A673 (cell line): ENCODE results near the gene ELMOD3. TPM values are rescaled to one million over a fixed set of nuclear protein-coding genes. Genes with fewer than 3 reads are reported as not detected.
A peak's percentile ranks its signal among the peaks of the same experiment; 100 is the strongest.

ENCODE experiments used
- BruUV-seq: library from RNA; stranded (reverse); fragments of 400-500 nt; replicated peaks from 2 replicates; lab custom pipeline; 2021; lab: Mats Ljungman, UMichigan
- CTCF ChIA-PET: fragments of 300-600 bp; sonication (Branson Sonifier 250); formaldehyde crosslinking; loops from one replicate; lab custom pipeline; 2022; ENCODE audit warnings: antibody characterized with exemption; lab: Charles Lee
- POLR2A ChIA-PET: fragments of 300-600 bp; sonication (Branson Sonifier 250); formaldehyde crosslinking; loops from one replicate; lab custom pipeline; 2022; ENCODE audit warnings: antibody characterized with exemption; ENCODE audit not compliant: low non-redundant PET; lab: Charles Lee
- DNase-seq: peaks from one replicate; pipeline ENCODE4 v3.0.0-alpha.2; 2015; ENCODE audit warnings: low spot score
- H3K27ac ChIP-seq: fragments of 200-600 bp; sonication (generic); 2 replicates; pipeline ENCODE4 v1.5.1; 2016; ENCODE audit warnings: mixed run types, low read depth, mild to moderate bottlenecking, mixed read lengths, antibody characterized with exemption, low read length; ENCODE audit not compliant: poor library complexity, severe bottlenecking
- H3K27me3 ChIP-seq: fragments of 200-600 bp; sonication (generic); replicated peaks from 2 replicates; pipeline ENCODE4 v1.6.1; 2017; ENCODE audit warnings: mixed run types, low read depth, mild to moderate bottlenecking, mixed read lengths, antibody characterized with exemption, low read length; ENCODE audit not compliant: insufficient read depth, poor library complexity
- H3K36me3 ChIP-seq: fragments of 200-600 bp; sonication (generic); 2 replicates; pipeline ENCODE4 v1.6.1; 2016; ENCODE audit warnings: mixed run types, mild to moderate bottlenecking, mixed read lengths, antibody characterized with exemption, low read length; ENCODE audit not compliant: insufficient read depth, poor library complexity, severe bottlenecking
- H3K4me1 ChIP-seq: fragments of 200-600 bp; sonication (generic); 2 replicates; pipeline ENCODE4 v1.6.1; 2017; ENCODE audit warnings: mixed run types, mild to moderate bottlenecking, mixed read lengths, antibody characterized with exemption, low read length; ENCODE audit not compliant: insufficient read depth, poor library complexity, severe bottlenecking
- H3K4me3 ChIP-seq: fragments of 200-600 bp; sonication (generic); 2 replicates; pipeline ENCODE4 v1.5.1; 2016; ENCODE audit warnings: low read depth, mixed run types, mild to moderate bottlenecking, mixed read lengths, low read length; ENCODE audit not compliant: poor library complexity, severe bottlenecking
- H3K9me3 ChIP-seq: fragments of 200-600 bp; sonication (generic); 2 replicates; pipeline ENCODE4 v1.6.1; 2016; ENCODE audit warnings: mixed run types, low read depth, mild to moderate bottlenecking, mixed read lengths, antibody characterized with exemption, low read length; ENCODE audit not compliant: poor library complexity, severe bottlenecking
- CTCF ChIP-seq: fragments of 300-800, 200-600 bp; sonication (generic); conservative IDR thresholded peaks from 2 replicates; pipeline ENCODE4 v1.5.1; 2017; ENCODE audit warnings: low read depth, mild to moderate bottlenecking, antibody characterized with exemption, low read length, moderate library complexity, mixed read lengths
- EZH2 ChIP-seq: fragments of 200-600 bp; sonication (generic); IDR thresholded peaks from 2 replicates; pipeline ENCODE4 v1.6.1; 2017; ENCODE audit warnings: borderline replicate concordance, low read depth, mild to moderate bottlenecking, mixed read lengths, antibody characterized with exemption, low read length; ENCODE audit not compliant: poor library complexity, severe bottlenecking
- intact Hi-C: fragments of 100-400 bp; cut with micrococcal nuclease; formaldehyde crosslinking; loops from one replicate; pipeline ENCODE4 v1.10.0; 2022; ENCODE audit not compliant: unreplicated experiment
- total RNA-seq: library from RNA; stranded (reverse); gene quantifications from 2 replicates; pipeline ENCODE4 v1.2.3, GENCODE V29; 2021

Gene ELMOD3
- total RNA-seq, 1 experiment from 2014 or later, result 13.0 TPM

DNA sequence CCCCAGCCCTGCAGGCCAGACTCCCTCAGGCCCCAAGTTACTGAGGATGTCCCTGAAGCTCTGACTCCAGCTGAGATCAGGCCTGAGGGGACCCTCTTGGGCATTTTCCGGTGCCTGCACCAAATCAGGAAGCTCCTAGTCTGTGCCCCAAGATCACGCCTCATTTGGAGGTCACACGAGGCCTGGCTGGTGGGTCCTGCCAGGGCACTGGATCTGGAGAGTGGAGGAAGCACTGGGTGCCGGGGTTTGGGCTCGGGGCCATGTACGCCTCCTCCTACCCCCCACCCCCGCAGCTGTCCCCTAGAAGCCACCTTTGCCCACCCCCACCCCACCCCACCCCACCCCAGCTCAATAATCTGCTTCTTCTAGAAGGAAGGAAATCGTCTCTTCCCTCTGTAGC lies 80.1 kb downstream of the ELMOD3 start:
- intact Hi-C loops, result no loop called here
- H3K4me3 ChIP-seq, result no peak overlapping the region
- BruUV-seq, result no TSS peak
- no peaks in the 10 kb centered on the region for H3K36me3 ChIP-seq
- ChIA-PET POLR2A (no interaction called here), CTCF (no interaction called here)
- H3K27me3 ChIP-seq, result no peaks in the 10 kb centered on the region
- H3K9me3 ChIP-seq, result no peaks in the 10 kb centered on the region
- TF ChIP-seq CTCF, result no peak
- TF ChIP-seq EZH2, result no peak
- no peak overlapping the region for H3K27ac ChIP-seq
- no peak for DNase-seq
- H3K4me1 ChIP-seq, result peaks cover 24% of the 10 kb centered on the region

- Histone ChIP-seq H3K27ac (no peak overlapping the region), H3K4me1 (peaks cover 24% of the 10 kb centered on the region), H3K4me3 (no peak overlapping the region), H3K36me3 (no peaks in the 10 kb centered on the region), H3K27me3 (no peaks in the 10 kb centered on the region), H3K9me3 (no peaks in the 10 kb centered on the region)
- intact Hi-C loops, result no loop called here
- no TSS peak for BruUV-seq
- DNase-seq, result no peak
- no peak for TF ChIP-seq CTCF
- ChIA-PET CTCF (no interaction called here), POLR2A (no interaction called here)
Observed at GRCh38 chr2:85435220-85435958, 80.8 kb downstream of the ELMOD3 start.

DNA sequence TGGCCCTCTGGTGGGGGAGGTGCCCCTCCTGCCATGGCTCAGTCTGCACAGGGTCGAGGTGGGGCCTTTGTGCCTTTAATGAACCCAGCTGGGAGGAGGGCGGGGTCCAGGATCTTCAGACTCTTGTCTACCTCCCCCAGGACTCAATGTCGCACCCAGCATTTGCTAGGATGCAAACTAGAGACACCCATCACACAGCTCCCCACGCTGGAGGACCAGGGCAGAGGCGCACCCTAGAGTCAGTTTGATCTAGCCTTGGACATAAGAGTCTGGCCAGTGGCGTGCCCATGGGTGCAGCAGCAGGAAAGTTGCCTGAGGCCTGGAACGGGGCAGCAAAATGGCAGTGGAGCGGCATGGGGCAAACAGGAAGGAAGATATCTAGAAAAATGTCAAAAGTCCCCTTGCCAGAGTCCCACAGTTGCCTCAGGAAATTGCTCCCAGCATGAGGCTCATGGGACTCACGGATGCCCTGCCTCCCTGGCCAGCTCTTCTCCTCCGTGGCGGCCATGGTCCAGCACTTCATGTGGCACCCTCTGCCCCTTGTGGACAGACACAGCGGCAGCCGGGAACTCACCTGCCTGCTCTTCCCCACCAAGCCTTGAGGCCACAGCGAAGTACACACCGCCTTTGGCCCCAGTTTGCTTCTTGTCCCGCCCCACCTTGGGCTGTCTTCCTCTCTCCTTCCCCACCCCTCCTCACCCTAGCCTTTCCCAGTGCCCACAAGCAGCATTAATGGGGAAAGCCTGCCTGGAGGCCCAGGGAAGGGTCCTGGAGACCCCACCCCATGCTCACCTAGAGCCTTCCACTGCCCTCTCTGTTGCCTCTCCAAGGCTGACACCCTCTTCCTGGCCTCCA lies 81.6 kb downstream of the ELMOD3 start:
- Histone ChIP-seq H3K27ac (peak overlapping the region; percentile 86), H3K9me3 (no peaks in the 10 kb centered on the region), H3K36me3 (no peaks in the 10 kb centered on the region), H3K4me1 (peaks cover 24% of the 10 kb centered on the region), H3K4me3 (no peak overlapping the region), H3K27me3 (no peaks in the 10 kb centered on the region)
- no peak for TF ChIP-seq EZH2
- 0 out of 2 replicates have a peak, but pooled peaks have one; percentile 19 for TF ChIP-seq CTCF
- POLR2A ChIA-PET, result no interaction called here
- no peak for DNase-seq
- CTCF ChIA-PET, result no interaction called here
- BruUV-seq, result no TSS peak
- intact Hi-C loops, result no loop called here
